Measurements from ENCODE around the gene VPS50.
A peak's percentile ranks its signal among the peaks of the same experiment; 100 is the strongest.

The VPS50 gene

GRCh38 chr7:93374345-93374940, 142.3 kb downstream of the VPS50 start:
- H3K4me3 ChIP-seq (ENCODE audit: low read depth, low read length) = no peak overlapping the region
- in situ Hi-C loops (cut with HindIII; ENCODE audit: low sequenced_read_pairs) = no loop called here
- DNase-seq (ENCODE audit: low read depth, low spot score) = peak; percentile 52
- TF ChIP-seq CTCF (IDR thresholded peaks at IDR 0.05; ENCODE audit: low read depth, low read length) = peak; percentile 93

GRCh38 chr7:93375603-93376002, 143.4 kb downstream of the VPS50 start:
- in situ Hi-C loops (cut with HindIII; ENCODE audit: low sequenced_read_pairs) = no loop called here
- no peak overlapping the region for H3K4me3 ChIP-seq (ENCODE audit: low read depth, low read length)
- TF ChIP-seq CTCF (IDR thresholded peaks at IDR 0.05; ENCODE audit: low read depth, low read length) = no peak
- DNase-seq (ENCODE audit: low read depth, low spot score) = no peak

- TF ChIP-seq CTCF (IDR thresholded peaks at IDR 0.05; ENCODE audit: low read depth, low read length) = no peak
- no peak overlapping the region for H3K4me3 ChIP-seq (ENCODE audit: low read depth, low read length)
- no peak for DNase-seq (ENCODE audit: low read depth, low spot score)
- in situ Hi-C loops (cut with HindIII; ENCODE audit: low sequenced_read_pairs) = no loop called here
Measured at GRCh38 chr7:93378131-93378760, 146.1 kb downstream of the VPS50 start.

GRCh38 chr7:93382362-93382761, 150.2 kb downstream of the VPS50 start:
- H3K4me3 ChIP-seq (ENCODE audit: low read depth, low read length) = no peak overlapping the region
- no peak for TF ChIP-seq CTCF (IDR thresholded peaks at IDR 0.05; ENCODE audit: low read depth, low read length)
- in situ Hi-C loops (cut with HindIII; ENCODE audit: low sequenced_read_pairs) = no loop called here
- no peak for DNase-seq (ENCODE audit: low read depth, low spot score)

GRCh38 chr7:93390660-93391059, 158.5 kb downstream of the VPS50 start:
- TF ChIP-seq CTCF (IDR thresholded peaks at IDR 0.05; ENCODE audit: low read depth, low read length) = no peak
- no peak for DNase-seq (ENCODE audit: low read depth, low spot score)
- no peak overlapping the region for H3K4me3 ChIP-seq (ENCODE audit: low read depth, low read length)
- in situ Hi-C loops (cut with HindIII; ENCODE audit: low sequenced_read_pairs) = no loop called here

- H3K4me3 ChIP-seq (ENCODE audit: low read depth, low read length) = no peak overlapping the region
- no peak for DNase-seq (ENCODE audit: low read depth, low spot score)
- no peak for TF ChIP-seq CTCF (IDR thresholded peaks at IDR 0.05; ENCODE audit: low read depth, low read length)
- in situ Hi-C loops (cut with HindIII; ENCODE audit: low sequenced_read_pairs) = no loop called here
Measured at GRCh38 chr7:93392984-93393383, 160.8 kb downstream of the VPS50 start.
